Measurements from ENCODE around the gene TPT1. TPM values are rescaled to one million over a fixed set of nuclear protein-coding genes. Genes with fewer than 3 reads are reported as not detected.
A peak's percentile ranks its signal among the peaks of the same experiment; 100 is the strongest.

The TPT1 gene
- total RNA-seq, 2 donors from 2014 or later: 1,254 to 1,787 TPM

- TF ChIP-seq, protein P1, sequence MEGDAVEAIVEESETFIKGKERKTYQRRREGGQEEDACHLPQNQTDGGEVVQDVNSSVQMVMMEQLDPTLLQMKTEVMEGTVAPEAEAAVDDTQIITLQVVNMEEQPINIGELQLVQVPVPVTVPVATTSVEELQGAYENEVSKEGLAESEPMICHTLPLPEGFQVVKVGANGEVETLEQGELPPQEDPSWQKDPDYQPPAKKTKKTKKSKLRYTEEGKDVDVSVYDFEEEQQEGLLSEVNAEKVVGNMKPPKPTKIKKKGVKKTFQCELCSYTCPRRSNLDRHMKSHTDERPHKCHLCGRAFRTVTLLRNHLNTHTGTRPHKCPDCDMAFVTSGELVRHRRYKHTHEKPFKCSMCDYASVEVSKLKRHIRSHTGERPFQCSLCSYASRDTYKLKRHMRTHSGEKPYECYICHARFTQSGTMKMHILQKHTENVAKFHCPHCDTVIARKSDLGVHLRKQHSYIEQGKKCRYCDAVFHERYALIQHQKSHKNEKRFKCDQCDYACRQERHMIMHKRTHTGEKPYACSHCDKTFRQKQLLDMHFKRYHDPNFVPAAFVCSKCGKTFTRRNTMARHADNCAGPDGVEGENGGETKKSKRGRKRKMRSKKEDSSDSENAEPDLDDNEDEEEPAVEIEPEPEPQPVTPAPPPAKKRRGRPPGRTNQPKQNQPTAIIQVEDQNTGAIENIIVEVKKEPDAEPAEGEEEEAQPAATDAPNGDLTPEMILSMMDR (IDR thresholded peaks at IDR 0.05): no peak
- no peak for TF ChIP-seq POLR2A (IDR thresholded peaks at IDR 0.05)
- Histone ChIP-seq H3K4me1 (peaks cover 15% of the 10 kb centered on the region), H3K36me3 (replicated peaks in 1 of 2; ENCODE audit: insufficient read depth in 1 of 2, low read depth in 2 of 2) (no peaks in the 10 kb centered on the region), H3K4me3 (no peak overlapping the region), H3K27ac (no peak overlapping the region), H3K27me3 (no peaks in the 10 kb centered on the region), H3K9me3 (no peaks in the 10 kb centered on the region)
- intact Hi-C loops (cut with DNase I): no loop called here
- ATAC-seq: no peak
- 63 to 73% methylated on average over 4 of the region's 4 CpGs for WGBS, 2 donors
- DNase-seq: no peak
Measured at GRCh38 chr13:45320876-45321629, 19.9 kb downstream of the TPT1 start.

DNA sequence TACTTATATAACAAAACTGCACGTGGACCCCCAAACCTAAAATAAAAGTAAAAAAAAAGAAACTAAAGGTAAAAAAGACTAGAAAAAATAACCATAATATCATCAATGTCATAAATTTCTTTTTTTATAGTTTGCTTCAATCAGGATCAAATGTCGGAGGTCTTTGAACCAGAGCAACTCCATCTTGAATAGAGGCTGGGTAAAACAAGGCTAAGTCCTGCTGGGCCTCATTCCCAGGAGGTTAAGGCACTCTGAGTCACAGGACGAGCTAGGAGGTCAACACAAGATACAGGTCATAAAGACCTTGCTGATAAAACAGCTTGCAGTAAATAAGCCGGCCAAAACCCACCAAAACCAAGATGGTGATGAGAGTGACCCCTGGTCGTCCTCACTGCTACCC lies 24.0 kb downstream of the TPT1 start:
- Histone ChIP-seq H3K4me1 (peaks cover 17% of the 10 kb centered on the region), H3K27me3 (no peaks in the 10 kb centered on the region), H3K9me3 (no peaks in the 10 kb centered on the region), H3K36me3 (replicated peaks in 1 of 2; ENCODE audit: insufficient read depth in 1 of 2, low read depth in 2 of 2) (no peaks in the 10 kb centered on the region), H3K27ac (peak overlapping the region in 1 of 4 donors; percentile 70), H3K4me3 (no peak overlapping the region)
- DNase-seq (no peak), ATAC-seq (no peak)
- intact Hi-C loops (cut with DNase I): no loop called here
- TF ChIP-seq, protein P1 (IDR thresholded peaks at IDR 0.05): no peak
- no peak for TF ChIP-seq POLR2A (IDR thresholded peaks at IDR 0.05)
- 76 to 77% methylated on average over 5 of the region's 5 CpGs for WGBS, 2 donors

GRCh38 chr13:45316338-45316737 lies 24.6 kb downstream of the TPT1 start:
- WGBS, 2 donors: 10 to 22% methylated on average over 6 of the region's 6 CpGs
- peak; percentile 72 for ATAC-seq

GRCh38 chr13:45315520-45316167 lies 25.3 kb downstream of the TPT1 start:
- 64 to 68% methylated on average over 11 of the region's 11 CpGs for WGBS, 2 donors
- peak overlapping the region in 1 of 4 donors; percentile 70 for H3K27ac ChIP-seq

More at GRCh38 chr13:45316338-45316737, 24.6 kb downstream of the TPT1 start:
- Histone ChIP-seq H3K27me3 (no peaks in the 10 kb centered on the region), H3K27ac (peak overlapping the region; percentile 16 to 70 (median 40)), H3K9me3 (no peaks in the 10 kb centered on the region), H3K4me3 (no peak overlapping the region), H3K4me1 (peaks cover 21% of the 10 kb centered on the region), H3K36me3 (replicated peaks in 1 of 2; ENCODE audit: insufficient read depth in 1 of 2, low read depth in 2 of 2) (no peaks in the 10 kb centered on the region)
- intact Hi-C loops (cut with DNase I): no loop called here
- TF ChIP-seq, protein P1 (IDR thresholded peaks at IDR 0.05): no peak
- TF ChIP-seq POLR2A (IDR thresholded peaks at IDR 0.05): peak in 1 of 3 donors; percentile 7
- DNase-seq: peak in 1 of 4 donors; percentile 23

More at GRCh38 chr13:45315520-45316167, 25.3 kb downstream of the TPT1 start:
- H3K27me3 ChIP-seq: no peaks in the 10 kb centered on the region
- ATAC-seq: no peak
- H3K9me3 ChIP-seq: no peaks in the 10 kb centered on the region
- intact Hi-C loops (cut with DNase I): no loop called here
- TF ChIP-seq POLR2A (IDR thresholded peaks at IDR 0.05): no peak
- TF ChIP-seq, protein P1 (IDR thresholded peaks at IDR 0.05): no peak
- DNase-seq: no peak
- H3K4me3 ChIP-seq: no peak overlapping the region
- no peaks in the 10 kb centered on the region for H3K36me3 ChIP-seq (replicated peaks in 1 of 2; ENCODE audit: insufficient read depth in 1 of 2, low read depth in 2 of 2)
- peaks cover 28% of the 10 kb centered on the region for H3K4me1 ChIP-seq
